HCT116 (cell line): ENCODE results near the gene DNAAF1. TPM values are rescaled to one million over a fixed set of nuclear protein-coding genes. Genes with fewer than 3 reads are reported as not detected.

Source experiments
- ATAC-seq: fragments of 200-7000 bp; cut with Tn5 transposase; 2 replicates; pipeline ENCODE4 v1.9.1; 2020; ENCODE audit warnings: mild to moderate bottlenecking, moderate library complexity
- BruUV-seq: library from RNA; stranded (reverse); fragments of 400-500 nt; replicated peaks from 2 replicates; lab custom pipeline; 2021; lab: Mats Ljungman, UMichigan
- CTCF ChIA-PET: fragments of 300-600 bp; sonication (Branson Sonifier 250); formaldehyde crosslinking; loops from one replicate; lab custom pipeline; 2021; ENCODE audit warnings: antibody characterized with exemption; lab: Charles Lee
- POLR2A ChIA-PET: fragments of 300-600, 350-600 bp; sonication (Branson Sonifier 250); formaldehyde crosslinking; loops from one replicate; lab custom pipeline; 2021; ENCODE audit warnings: antibody characterized with exemption; lab: Charles Lee
- RAD21 ChIA-PET, 2 experiments: fragments of 300-600 bp; sonication (Branson Sonifier 250); formaldehyde crosslinking; loops; one replicate each; lab custom pipeline; 2023; ENCODE audit warnings: low total read pairs in 2 of 2; ENCODE audit not compliant: uncharacterized antibody in 2 of 2, unreplicated experiment in 2 of 2, low non-redundant PET in 1 of 2; lab: Charles Lee
- DNase-seq: peaks from one replicate; pipeline ENCODE4 v3.0.0-alpha.2; 2010; ENCODE audit warnings: low read depth, low spot score
- H2AFZ ChIP-seq: fragments of 200-600 bp; shearing (Covaris generic), sonication (generic); 2 replicates; pipeline ENCODE4 v1.6.1; 2017; ENCODE audit warnings: low read depth, mixed run types, mixed read lengths, antibody characterized with exemption, low read length; ENCODE audit not compliant: poor library complexity, severe bottlenecking
- H3K27ac ChIP-seq: 2 replicates; pipeline ENCODE4 v1.5.1; 2012; ENCODE audit warnings: low read depth, low read length
- H3K27me3 ChIP-seq: fragments of 200-600 bp; sonication (generic); 2 replicates; pipeline ENCODE4 v1.6.1; 2016; ENCODE audit warnings: mixed run types, low read length, mixed read lengths; ENCODE audit not compliant: insufficient read depth
- H3K36me3 ChIP-seq, 2 experiments: fragments of 200-500 bp in 1 of 2; fragments of 200-600 bp in 1 of 2; sonication (Bioruptor generic) in 1 of 2; sonication (generic) in 1 of 2; 2 replicates each; pipeline versions ENCODE4 v1.5.1 to v1.6.1; 2014 to 2016; ENCODE audit warnings: low read length in 2 of 2, inconsistent platforms in 1 of 2, mixed read lengths in 1 of 2, mixed run types in 1 of 2; ENCODE audit not compliant: insufficient read depth in 2 of 2, control insufficient read depth in 1 of 2
- H3K4me1 ChIP-seq, 2 experiments: fragments of 200-600 bp in 1 of 2; sonication (generic) in 1 of 2; 2 replicates each; pipeline versions ENCODE4 v1.5.1 to v1.6.1; 2012 to 2017; ENCODE audit warnings: low read length in 2 of 2, inconsistent platforms in 1 of 2, mild to moderate bottlenecking in 1 of 2, mixed read lengths in 1 of 2, mixed run types in 1 of 2, moderate library complexity in 1 of 2; ENCODE audit not compliant: insufficient read depth in 2 of 2, control insufficient read depth in 1 of 2
- H3K4me2 ChIP-seq: fragments of 200-600 bp; sonication (generic); 2 replicates; pipeline ENCODE4 v1.6.1; 2017; ENCODE audit warnings: mixed run types, low read length, mixed read lengths
- H3K4me3 ChIP-seq, 2 experiments: fragments of 200-600 bp in 1 of 2; sonication (generic) in 1 of 2; replicated peaks in 1 of 2; 2 replicates each; pipeline ENCODE4 v1.5.1; 2011 to 2016; ENCODE audit warnings: low read length in 2 of 2, control low read depth in 1 of 2, low read depth in 1 of 2, mild to moderate bottlenecking in 1 of 2, mixed read lengths in 1 of 2, mixed run types in 1 of 2
- H3K79me2 ChIP-seq: fragments of 200-600 bp; sonication (generic); 2 replicates; pipeline ENCODE4 v1.6.1; 2017; ENCODE audit warnings: mild to moderate bottlenecking, mixed run types, low read length, moderate library complexity, mixed read lengths; ENCODE audit not compliant: insufficient read depth
- H3K9ac ChIP-seq: fragments of 200-600 bp; sonication (generic); 2 replicates; pipeline ENCODE4 v1.6.1; 2016; ENCODE audit warnings: low read length, mixed read lengths
- H3K9me2 ChIP-seq: fragments of 200-600 bp; sonication (generic), shearing (Covaris generic); 2 replicates; pipeline ENCODE4 v1.6.1; 2017; ENCODE audit warnings: mixed run types, mild to moderate bottlenecking, moderate library complexity; ENCODE audit not compliant: insufficient read depth
- H3K9me3 ChIP-seq, 2 experiments: fragments of 200-500 bp in 1 of 2; fragments of 200-600 bp in 1 of 2; sonication (Bioruptor generic) in 1 of 2; sonication (generic) in 1 of 2; 2 replicates each; pipeline ENCODE4 v1.6.1; 2014 to 2017; ENCODE audit warnings: low read length in 2 of 2, mixed read lengths in 2 of 2, inconsistent platforms in 1 of 2, low read depth in 1 of 2, mild to moderate bottlenecking in 1 of 2, mixed run types in 1 of 2, moderate library complexity in 1 of 2; ENCODE audit not compliant: control insufficient read depth in 1 of 2, insufficient read depth in 1 of 2
- H4K20me1 ChIP-seq: fragments of 200-600 bp; sonication (generic), shearing (Covaris generic); 2 replicates; pipeline ENCODE4 v1.6.1; 2017; ENCODE audit warnings: mixed run types, mild to moderate bottlenecking, moderate library complexity; ENCODE audit not compliant: insufficient read depth
- CBX3 ChIP-seq: IDR thresholded peaks from 2 replicates; pipeline ENCODE4 v1.6.1; 2012; ENCODE audit warnings: low read depth
- CTCF ChIP-seq, 3 experiments: fragments of 200-600 bp in 1 of 3; sonication (generic) in 1 of 3; IDR thresholded peaks in 2 of 3; conservative IDR thresholded peaks in 1 of 3; 2 replicates each; pipeline ENCODE4 v1.5.1; 2012 to 2017; ENCODE audit warnings: low read depth in 2 of 3, low read length in 2 of 3, antibody characterized with exemption in 1 of 3, borderline replicate concordance in 1 of 3, control low read depth in 1 of 3, mild to moderate bottlenecking in 1 of 3, mixed read lengths in 1 of 3, mixed run types in 1 of 3, moderate library complexity in 1 of 3; ENCODE audit not compliant: insufficient read depth in 1 of 3
- EGR1 ChIP-seq: IDR thresholded peaks from 2 replicates; pipeline ENCODE4 v1.6.1; 2012; ENCODE audit warnings: low read depth
- ELF1 ChIP-seq: IDR thresholded peaks from 2 replicates; pipeline ENCODE4 v1.6.1; 2012; ENCODE audit warnings: low read depth, borderline replicate concordance
- EZH2 ChIP-seq: fragments of 200-600 bp; sonication (generic); IDR thresholded peaks from 2 replicates; pipeline ENCODE4 v1.6.1; 2017; ENCODE audit warnings: antibody characterized with exemption, mixed run types
- EZH2phosphoT487 ChIP-seq: fragments of 200-600 bp; IDR thresholded peaks from 2 replicates; pipeline ENCODE4 v1.6.1; 2018; ENCODE audit warnings: antibody characterized with exemption, borderline replicate concordance
- JUND ChIP-seq: IDR thresholded peaks from 2 replicates; pipeline ENCODE4 v1.6.1; 2012
- POLR2A ChIP-seq: IDR thresholded peaks from 2 replicates; pipeline ENCODE4 v1.7.0; 2011; ENCODE audit warnings: borderline replicate concordance; ENCODE audit not compliant: insufficient read depth, insufficient read length; ENCODE audit errors: extremely low read depth
- RAD21 ChIP-seq: IDR thresholded peaks from 2 replicates; pipeline ENCODE4 v1.6.1; 2012; ENCODE audit warnings: low read depth, mild to moderate bottlenecking
- REST ChIP-seq: IDR thresholded peaks from 2 replicates; pipeline ENCODE4 v1.6.1; 2012; ENCODE audit warnings: low read depth
- SIN3A ChIP-seq: IDR thresholded peaks from 2 replicates; pipeline ENCODE4 v1.6.1; 2012; ENCODE audit warnings: low read depth
- SRF ChIP-seq: IDR thresholded peaks from 2 replicates; pipeline ENCODE4 v1.6.1; 2012; ENCODE audit warnings: low read depth
- TCF7L2 ChIP-seq: IDR thresholded peaks from 2 replicates; pipeline ENCODE4 v1.7.0; 2011; ENCODE audit warnings: borderline replicate concordance, inconsistent platforms; ENCODE audit not compliant: insufficient read depth, insufficient read length; ENCODE audit errors: extremely low read depth
- YY1 ChIP-seq: IDR thresholded peaks from 2 replicates; pipeline ENCODE4 v1.6.1; 2011; ENCODE audit warnings: low read length, low read depth, moderate library complexity, mild to moderate bottlenecking; ENCODE audit not compliant: insufficient replicate concordance; ENCODE audit errors: extremely low read depth
- intact Hi-C: fragments of 100-400 bp; cut with micrococcal nuclease; formaldehyde crosslinking; loops from 2 replicates; pipeline ENCODE4 v1.10.0; 2022
- total RNA-seq: library from RNA; stranded (reverse); gene quantifications from one replicate; pipeline ENCODE4 v1.2.1, GENCODE V29; 2021; ENCODE audit not compliant: unreplicated experiment

DNAAF1 gene
- total RNA-seq, 1 experiment from 2014 or later, result 0.30 TPM

GRCh38 chr16:84105948-84106740, 39.0 kb upstream of the DNAAF1 start:
- H2AFZ ChIP-seq, result no peak overlapping the region
- H3K36me3 ChIP-seq, result peaks cover 3 to 9% of the 10 kb centered on the region in 2 experiments; a peak in 2 of 4 replicates
- peaks cover 94% of the 10 kb centered on the region for H3K79me2 ChIP-seq
- peaks cover 6% of the 10 kb centered on the region; the same call in 1 of the 2 replicates for H4K20me1 ChIP-seq
- no TSS peak for BruUV-seq
- H3K27me3 ChIP-seq, result no peaks in the 10 kb centered on the region
- H3K9ac ChIP-seq, result no peak overlapping the region
- no peak overlapping the region for H3K27ac ChIP-seq
- CTCF ChIA-PET, result interaction anchor here (1.8 kb wide), 1 partner anchor 11 kb away, joined by 4 read pairs; the partner anchor contains the start of gene MBTPS1
- TF ChIP-seq CBX3, result no peak
- TF ChIP-seq CTCF (IDR thresholded peaks at IDR 0.05 in 2 of 3, conservative IDR thresholded peaks at IDR 0.05 in 1 of 3; ENCODE audit: borderline replicate concordance in 1 of 3, insufficient read depth in 1 of 3, low read depth in 2 of 3, low read length in 2 of 3), result no peak
- no peak for TF ChIP-seq EGR1
- TF ChIP-seq YY1, result no peak
- TF ChIP-seq ELF1, result no peak
- no peak for TF ChIP-seq POLR2A
- TF ChIP-seq REST, result no peak
- TF ChIP-seq EZH2, result no peak
- TF ChIP-seq RAD21, result no peak
- no peak for TF ChIP-seq SRF
- no peak for TF ChIP-seq TCF7L2
- TF ChIP-seq SIN3A, result no peak
- TF ChIP-seq EZH2phosphoT487, result no peak
- no peak for TF ChIP-seq JUND
- TF ChIP-seq, all 23 proteins: peak for 0
- ChIA-PET POLR2A (interaction anchor here (0.7 kb wide), 1 partner anchor 10 kb away, joined by 3 read pairs; the partner anchor contains the start of gene MBTPS1), RAD21 (no interaction called here)
- no peak for ATAC-seq
- H3K4me1 ChIP-seq, result peaks cover 5 to 10% of the 10 kb centered on the region in 2 experiments; a peak in 2 of 4 replicates
- H3K9me3 ChIP-seq, result no peaks in the 10 kb centered on the region
- intact Hi-C loops, result no loop called here
- no peak for DNase-seq
- no peaks in the 10 kb centered on the region for H3K9me2 ChIP-seq
- H3K4me2 ChIP-seq, result no peak overlapping the region
- H3K4me3 ChIP-seq, result no peak overlapping the region
